Measurements from ENCODE around the gene AGPAT2. TPM values are rescaled to one million over a fixed set of nuclear protein-coding genes. Genes with fewer than 3 reads are reported as not detected.

The AGPAT2 gene
- total RNA-seq, 4 donors from 2014 or later = 66.2 to 80.6 (median 75.8) TPM

DNA sequence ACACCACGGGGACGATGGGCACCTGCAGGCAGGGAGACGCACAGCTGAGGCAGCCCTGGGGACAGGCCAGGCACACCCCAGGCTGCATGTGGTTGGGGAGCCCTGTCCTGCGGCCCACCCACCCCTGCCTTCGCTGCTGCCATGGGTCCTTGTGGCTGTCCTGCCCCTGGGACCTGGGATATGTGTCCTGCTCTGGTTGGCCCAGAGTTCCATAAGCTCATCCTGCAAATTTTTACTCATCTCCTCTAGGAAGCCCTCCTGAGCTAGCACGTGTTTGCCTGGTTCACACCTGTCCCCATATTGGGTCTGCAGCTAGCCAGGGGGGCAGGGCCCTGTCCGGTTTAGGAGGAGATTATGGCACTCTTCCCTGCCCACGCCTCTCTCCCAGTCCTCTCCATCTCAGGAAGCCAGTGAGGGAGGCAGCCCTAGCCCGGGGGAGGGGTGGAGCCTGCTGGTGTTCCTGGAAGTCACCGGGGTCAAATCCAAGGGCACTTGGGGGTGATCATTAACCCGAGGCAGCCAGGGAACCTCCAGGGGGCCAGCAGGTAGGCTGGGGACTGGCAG is 12.4 kb downstream of the AGPAT2 start:
- Histone ChIP-seq H3K4me1 (peaks cover 5 to 36% (median 12%) of the 10 kb centered on the region in 3 donors), H3K36me3 (peaks cover 3 to 59% (median 8%) of the 10 kb centered on the region in 3 donors), H3K4me3 (no peak overlapping the region), H3K27me3 (peaks cover 0 to 17% (median 3%) of the 10 kb centered on the region in 4 donors), H3K27ac (peak overlapping the region in 1 of 4 donors; percentile 14), H3K9me3 (no peaks in the 10 kb centered on the region)
- DNase-seq = no peak
- TF ChIP-seq POLR2A (IDR thresholded peaks at IDR 0.05) = no peak
- TF ChIP-seq, protein P1, sequence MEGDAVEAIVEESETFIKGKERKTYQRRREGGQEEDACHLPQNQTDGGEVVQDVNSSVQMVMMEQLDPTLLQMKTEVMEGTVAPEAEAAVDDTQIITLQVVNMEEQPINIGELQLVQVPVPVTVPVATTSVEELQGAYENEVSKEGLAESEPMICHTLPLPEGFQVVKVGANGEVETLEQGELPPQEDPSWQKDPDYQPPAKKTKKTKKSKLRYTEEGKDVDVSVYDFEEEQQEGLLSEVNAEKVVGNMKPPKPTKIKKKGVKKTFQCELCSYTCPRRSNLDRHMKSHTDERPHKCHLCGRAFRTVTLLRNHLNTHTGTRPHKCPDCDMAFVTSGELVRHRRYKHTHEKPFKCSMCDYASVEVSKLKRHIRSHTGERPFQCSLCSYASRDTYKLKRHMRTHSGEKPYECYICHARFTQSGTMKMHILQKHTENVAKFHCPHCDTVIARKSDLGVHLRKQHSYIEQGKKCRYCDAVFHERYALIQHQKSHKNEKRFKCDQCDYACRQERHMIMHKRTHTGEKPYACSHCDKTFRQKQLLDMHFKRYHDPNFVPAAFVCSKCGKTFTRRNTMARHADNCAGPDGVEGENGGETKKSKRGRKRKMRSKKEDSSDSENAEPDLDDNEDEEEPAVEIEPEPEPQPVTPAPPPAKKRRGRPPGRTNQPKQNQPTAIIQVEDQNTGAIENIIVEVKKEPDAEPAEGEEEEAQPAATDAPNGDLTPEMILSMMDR (IDR thresholded peaks at IDR 0.05) = no peak
- intact Hi-C loops (cut with DNase I) = no loop called here
- 13 to 88% methylated on average over 2 to 3 of the region's 11 CpGs for WGBS, 2 donors

DNA sequence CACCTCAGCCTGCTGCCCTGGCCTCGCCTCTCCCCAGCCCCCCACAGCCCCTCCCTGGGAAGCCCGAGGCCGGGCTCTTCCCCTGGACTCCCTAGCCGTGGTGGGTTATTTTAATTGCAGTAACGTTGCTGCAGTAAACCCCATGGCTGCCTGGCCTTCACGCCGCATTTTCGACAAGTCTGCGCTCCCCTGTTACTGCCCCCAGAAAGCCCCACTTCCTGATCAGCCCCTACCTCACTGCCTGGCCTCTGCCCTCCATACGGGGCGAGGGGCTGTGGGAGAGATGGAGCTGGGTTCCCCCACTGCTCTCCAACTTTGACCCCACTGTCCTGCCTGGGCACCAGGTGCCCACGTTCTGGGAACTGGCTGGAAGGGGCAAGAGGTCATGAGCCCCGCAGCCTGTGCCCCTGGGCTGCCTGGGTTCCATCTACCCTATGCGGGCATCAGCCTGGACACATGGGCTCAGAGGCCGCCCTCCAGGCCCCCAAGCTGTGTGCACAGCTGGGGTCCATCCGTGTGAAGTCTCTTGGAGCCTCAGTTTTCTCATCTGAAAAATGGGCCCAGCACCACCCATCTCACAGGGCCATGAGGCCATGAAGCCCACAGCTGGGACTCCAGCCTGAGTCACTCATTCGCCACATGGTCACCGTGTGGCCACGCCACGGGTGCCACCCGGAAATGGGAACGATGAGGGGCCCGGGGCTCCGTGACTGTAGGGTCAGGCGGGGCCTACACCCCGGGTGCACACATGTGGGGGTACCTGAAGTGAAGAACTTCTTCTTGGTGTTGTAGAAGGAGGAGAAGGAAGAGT is 13.1 kb downstream of the AGPAT2 start:
- no peak for TF ChIP-seq POLR2A (IDR thresholded peaks at IDR 0.05)
- TF ChIP-seq, protein P1 (IDR thresholded peaks at IDR 0.05) = no peak
- H3K27ac ChIP-seq = peak overlapping the region in 1 of 4 donors; percentile 14
- no peak overlapping the region for H3K4me3 ChIP-seq
- DNase-seq = no peak
- WGBS, 2 donors = 67 to 68% methylated on average over 8 to 10 of the region's 26 CpGs
- H3K4me1 ChIP-seq = peaks cover 4 to 33% (median 5%) of the 10 kb centered on the region in 3 donors
- intact Hi-C loops (cut with DNase I) = no loop called here
- peaks cover 0 to 24% (median 5%) of the 10 kb centered on the region in 4 donors for H3K27me3 ChIP-seq
- peaks cover 3 to 59% (median 8%) of the 10 kb centered on the region in 3 donors for H3K36me3 ChIP-seq
- H3K9me3 ChIP-seq = no peaks in the 10 kb centered on the region

DNA sequence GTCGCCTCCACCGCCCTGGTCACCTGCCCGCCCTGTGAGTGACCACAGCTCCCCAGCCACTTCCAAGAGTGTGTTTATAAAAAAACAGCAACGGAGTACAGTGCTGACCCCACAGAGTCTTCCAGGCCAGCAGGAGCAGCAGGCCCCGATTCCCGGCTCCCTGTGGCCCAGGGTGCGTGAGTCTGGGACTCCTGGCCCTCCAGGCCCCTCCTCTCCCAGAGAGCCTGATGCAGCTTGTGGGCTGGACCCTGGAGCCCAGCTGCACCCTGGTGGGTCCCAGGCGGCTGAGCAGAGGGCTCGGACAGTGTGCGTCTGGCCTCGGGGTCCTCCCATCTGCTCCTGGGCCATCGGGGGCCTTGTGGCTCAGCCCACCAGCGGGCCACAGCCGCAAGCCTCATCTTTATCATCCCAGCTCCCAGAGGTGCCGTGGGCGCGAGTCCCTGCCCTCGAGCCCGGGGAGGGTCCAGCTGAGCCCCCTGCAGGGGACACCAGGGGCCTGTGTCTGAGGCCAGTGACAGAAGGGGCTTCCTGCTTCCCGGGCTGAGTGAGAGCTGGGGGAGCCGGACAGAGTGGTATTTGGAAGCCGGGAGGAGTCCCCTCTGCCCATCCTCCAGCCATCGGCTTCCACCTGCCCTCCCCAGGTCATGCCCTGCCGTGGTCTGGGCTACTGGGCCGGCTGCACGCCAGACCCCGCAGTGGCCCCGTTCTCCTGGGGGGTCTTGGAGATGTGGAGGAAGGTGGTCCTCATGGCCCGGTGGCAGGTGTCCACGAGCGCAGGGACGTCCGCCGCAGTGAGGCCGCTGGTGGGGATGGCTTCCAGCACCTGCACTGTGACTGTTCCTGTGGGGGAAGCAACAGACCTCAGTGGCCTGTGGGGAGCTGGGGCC is 13.9 kb downstream of the AGPAT2 start:
- Histone ChIP-seq H3K4me1 (peaks cover 3 to 34% (median 4%) of the 10 kb centered on the region in 3 donors), H3K27me3 (peaks cover 0 to 32% (median 5%) of the 10 kb centered on the region in 4 donors), H3K9me3 (no peaks in the 10 kb centered on the region), H3K27ac (peak overlapping the region in 1 of 4 donors; percentile 29), H3K36me3 (peaks cover 3 to 59% (median 8%) of the 10 kb centered on the region in 3 donors), H3K4me3 (no peak overlapping the region)
- intact Hi-C loops (cut with DNase I) = no loop called here
- TF ChIP-seq, protein P1 (IDR thresholded peaks at IDR 0.05) = no peak
- TF ChIP-seq POLR2A (IDR thresholded peaks at IDR 0.05) = no peak
- WGBS, 2 donors = 80 to 90% methylated on average over 1 to 4 of the region's 35 CpGs
- no peak for DNase-seq

DNA sequence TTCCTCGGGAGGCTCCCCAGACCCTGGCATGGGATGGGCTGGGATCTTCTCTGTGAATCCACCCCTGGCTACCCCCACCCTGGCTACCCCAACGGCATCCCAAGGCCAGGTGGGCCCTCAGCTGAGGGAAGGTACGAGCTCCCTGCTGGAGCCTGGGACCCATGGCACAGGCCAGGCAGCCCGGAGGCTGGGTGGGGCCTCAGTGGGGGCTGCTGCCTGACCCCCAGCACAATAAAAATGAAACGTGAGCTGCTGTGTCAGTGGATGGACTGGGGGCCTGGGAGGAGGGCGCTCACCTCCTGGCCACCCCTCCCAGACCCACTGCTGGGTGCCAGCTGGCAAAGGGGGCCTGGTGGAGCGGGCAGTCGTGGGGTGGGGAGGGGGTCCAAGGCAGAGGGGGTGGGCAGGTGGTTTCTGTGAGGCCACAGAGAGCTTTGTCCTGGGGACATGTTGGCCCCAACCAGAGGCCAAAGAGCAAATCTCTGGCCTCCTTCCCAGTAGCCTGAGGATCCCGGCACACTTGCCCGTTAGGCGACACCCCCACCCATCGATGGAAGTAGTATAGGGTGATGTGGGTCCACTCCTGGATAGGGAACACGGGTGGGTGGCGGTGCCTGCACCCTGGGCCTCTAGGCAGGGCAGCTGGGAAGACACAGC is 14.7 kb downstream of the AGPAT2 start:
- no peak overlapping the region for H3K4me3 ChIP-seq
- peaks cover 3 to 34% (median 4%) of the 10 kb centered on the region in 3 donors for H3K4me1 ChIP-seq
- TF ChIP-seq POLR2A (IDR thresholded peaks at IDR 0.05) = no peak
- TF ChIP-seq, protein P1 (IDR thresholded peaks at IDR 0.05) = no peak
- no peaks in the 10 kb centered on the region for H3K9me3 ChIP-seq
- intact Hi-C loops (cut with DNase I) = no loop called here
- WGBS, 2 donors = 60 to 70% methylated on average over 2 to 3 of the region's 14 CpGs
- no peak for DNase-seq
- H3K27ac ChIP-seq = peak overlapping the region in 1 of 4 donors; percentile 29
- H3K27me3 ChIP-seq = peaks cover 0 to 40% (median 5%) of the 10 kb centered on the region in 4 donors
- peaks cover 3 to 57% (median 8%) of the 10 kb centered on the region in 3 donors for H3K36me3 ChIP-seq
